ENCODE measurements around the gene ZNG1C.
"Not testable (repeated sequence)": the region's sequence is repeated elsewhere in the genome, so short reads cannot be mapped to it uniquely, and the experiment has no call there.

GRCh38 chr9:68305680-68306285 is 64.0 kb downstream of the ZNG1C start:
- TF ChIP-seq JUN (IDR thresholded peaks at IDR 0.05); CEBPB (IDR thresholded peaks at IDR 0.05); CTCF (IDR thresholded peaks at IDR 0.05); RAD21 (conservative IDR thresholded peaks at IDR 0.05 in 1 of 2, IDR thresholded peaks at IDR 0.05 in 1 of 2); JUNB (IDR thresholded peaks at IDR 0.05); POLR2A (IDR thresholded peaks at IDR 0.05; ENCODE audit: low read length); MYC (IDR thresholded peaks at IDR 0.05; ENCODE audit: borderline replicate concordance, low read length); KDM5A (IDR thresholded peaks at IDR 0.05); RCOR1 (IDR thresholded peaks at IDR 0.05; ENCODE audit: low read depth, low read length); NPAS2 (CRISPR knock-in tag; IDR thresholded peaks at IDR 0.05; ENCODE audit: borderline replicate concordance): not testable (repeated sequence)

Data from A549 (cell line).